Fibroblast of mammary gland (primary cell): ENCODE data around the gene TBPL1.

Experiments used
- DNase-seq: peaks from one replicate; pipeline ENCODE4 v3.0.0-alpha.2; 2010; ENCODE audit warnings: low read depth
- H3K4me3 ChIP-seq: 2 replicates; pipeline ENCODE4 v1.5.1; 2011; ENCODE audit warnings: low read depth, mild to moderate bottlenecking, low read length, moderate library complexity; ENCODE audit not compliant: control insufficient read depth
- CTCF ChIP-seq: conservative IDR thresholded peaks from 2 replicates; pipeline ENCODE4 v1.5.1; 2011; ENCODE audit warnings: low read depth, low read length, inconsistent platforms; ENCODE audit not compliant: control insufficient read depth, insufficient read depth

TBPL1 gene

GRCh38 chr6:133952815-133953633 is at the start of gene TBPL1:
TSS of gene TBPL1 (plus strand) at chr6:133953224. CDS start at chr6:133980126, 26,902 bp downstream.
- TF ChIP-seq CTCF: no peak
- peak; percentile 95 for DNase-seq
- peak within 1 kb of the TSS; percentile 88 for H3K4me3 ChIP-seq

- no peak overlapping the region for H3K4me3 ChIP-seq
- DNase-seq: no peak
- TF ChIP-seq CTCF: no peak
Observed at GRCh38 chr6:133903855-133904254, 49.2 kb upstream of the TBPL1 start.

GRCh38 chr6:133906050-133906449 is 47.0 kb upstream of the TBPL1 start:
- DNase-seq: no peak
- H3K4me3 ChIP-seq: no peak overlapping the region
- TF ChIP-seq CTCF: no peak

GRCh38 chr6:133916650-133917151 is 36.3 kb upstream of the TBPL1 start:
- TF ChIP-seq CTCF: peak; percentile 95
- DNase-seq: peak; percentile 91
- no peak overlapping the region for H3K4me3 ChIP-seq

GRCh38 chr6:133917781-133918180 is 35.2 kb upstream of the TBPL1 start:
- DNase-seq: no peak
- H3K4me3 ChIP-seq: no peak overlapping the region
- no peak for TF ChIP-seq CTCF

- no peak overlapping the region for H3K4me3 ChIP-seq
- TF ChIP-seq CTCF: no peak
- no peak for DNase-seq
Observed at GRCh38 chr6:133918208-133918930, 34.7 kb upstream of the TBPL1 start.
